ENCODE measurements around the gene FUBP1.

FUBP1 gene

GRCh38 chr1:77906624-77907023 lies 72.2 kb downstream of the FUBP1 start:
- Histone ChIP-seq H2AFZ (ENCODE audit: low read length) (no peak overlapping the region), H3K79me2 (ENCODE audit: low read length) (no peaks in the 10 kb centered on the region), H3K27me3 (replicated peaks; ENCODE audit: insufficient read depth, low read length) (no peaks in the 10 kb centered on the region), H4K20me1 (ENCODE audit: insufficient read depth, low read length) (no peaks in the 10 kb centered on the region), H3K9ac (ENCODE audit: low read length) (no peak overlapping the region), H3F3A (ENCODE audit: insufficient read depth, low read length) (no peaks in the 10 kb centered on the region), H3K4me1 (ENCODE audit: low read length) (no peaks in the 10 kb centered on the region), H3K36me3 (replicated peaks; ENCODE audit: insufficient read depth, low read length) (no peaks in the 10 kb centered on the region), H3K4me2 (ENCODE audit: low read depth, low read length) (no peak overlapping the region), H3K9me3 (replicated peaks; ENCODE audit: insufficient read depth, low read length) (no peaks in the 10 kb centered on the region), H3K9me2 (replicated peaks; ENCODE audit: insufficient read depth, low read length) (no peaks in the 10 kb centered on the region), H3K4me3 (ENCODE audit: low read length) (no peak overlapping the region), H3K27ac (ENCODE audit: low read length) (no peak overlapping the region)
- no peak for DNase-seq
- TF ChIP-seq EZH2phosphoT487 (IDR thresholded peaks at IDR 0.05; ENCODE audit: low read length): no peak
- no peak for TF ChIP-seq EZH2 (optimal IDR thresholded peaks at IDR 0.05; ENCODE audit: low read depth, low read length)
- TF ChIP-seq, protein P1, sequence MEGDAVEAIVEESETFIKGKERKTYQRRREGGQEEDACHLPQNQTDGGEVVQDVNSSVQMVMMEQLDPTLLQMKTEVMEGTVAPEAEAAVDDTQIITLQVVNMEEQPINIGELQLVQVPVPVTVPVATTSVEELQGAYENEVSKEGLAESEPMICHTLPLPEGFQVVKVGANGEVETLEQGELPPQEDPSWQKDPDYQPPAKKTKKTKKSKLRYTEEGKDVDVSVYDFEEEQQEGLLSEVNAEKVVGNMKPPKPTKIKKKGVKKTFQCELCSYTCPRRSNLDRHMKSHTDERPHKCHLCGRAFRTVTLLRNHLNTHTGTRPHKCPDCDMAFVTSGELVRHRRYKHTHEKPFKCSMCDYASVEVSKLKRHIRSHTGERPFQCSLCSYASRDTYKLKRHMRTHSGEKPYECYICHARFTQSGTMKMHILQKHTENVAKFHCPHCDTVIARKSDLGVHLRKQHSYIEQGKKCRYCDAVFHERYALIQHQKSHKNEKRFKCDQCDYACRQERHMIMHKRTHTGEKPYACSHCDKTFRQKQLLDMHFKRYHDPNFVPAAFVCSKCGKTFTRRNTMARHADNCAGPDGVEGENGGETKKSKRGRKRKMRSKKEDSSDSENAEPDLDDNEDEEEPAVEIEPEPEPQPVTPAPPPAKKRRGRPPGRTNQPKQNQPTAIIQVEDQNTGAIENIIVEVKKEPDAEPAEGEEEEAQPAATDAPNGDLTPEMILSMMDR (IDR thresholded peaks at IDR 0.05; ENCODE audit: low read length): no peak

GRCh38 chr1:77906019-77906545 lies 72.8 kb downstream of the FUBP1 start:
- TF ChIP-seq, protein P1 (IDR thresholded peaks at IDR 0.05; ENCODE audit: low read length): no peak
- TF ChIP-seq EZH2 (optimal IDR thresholded peaks at IDR 0.05; ENCODE audit: low read depth, low read length) (no peak), EZH2phosphoT487 (IDR thresholded peaks at IDR 0.05; ENCODE audit: low read length) (no peak)
- no peak overlapping the region for H2AFZ ChIP-seq (ENCODE audit: low read length)

DNA sequence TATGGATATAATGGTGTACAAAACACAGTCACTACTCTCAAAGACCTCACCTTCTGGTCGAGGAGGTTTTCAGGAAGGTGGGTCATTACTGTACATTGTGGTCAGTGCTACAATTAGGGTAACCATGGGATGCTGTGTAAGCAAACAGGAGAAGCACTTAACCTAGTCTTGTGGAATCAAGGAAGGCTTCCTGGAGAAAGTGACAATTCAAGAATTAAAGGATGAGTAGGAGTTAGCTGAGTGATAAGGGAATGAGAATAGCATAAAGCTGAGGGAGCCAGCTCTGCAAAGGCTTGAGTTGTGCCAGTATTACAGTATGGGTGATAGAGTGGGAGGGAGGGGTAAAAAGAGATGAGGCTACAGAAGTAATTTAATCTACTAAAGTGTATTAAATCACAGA lies 73.3 kb downstream of the FUBP1 start:
- no peak overlapping the region for H3K4me3 ChIP-seq (ENCODE audit: low read length)
- no peak for TF ChIP-seq EZH2 (optimal IDR thresholded peaks at IDR 0.05; ENCODE audit: low read depth, low read length)
- TF ChIP-seq, protein P1 (IDR thresholded peaks at IDR 0.05; ENCODE audit: low read length): no peak
- TF ChIP-seq EZH2phosphoT487 (IDR thresholded peaks at IDR 0.05; ENCODE audit: low read length): no peak
- H4K20me1 ChIP-seq (ENCODE audit: insufficient read depth, low read length): no peaks in the 10 kb centered on the region
- no peaks in the 10 kb centered on the region for H3K27me3 ChIP-seq (replicated peaks; ENCODE audit: insufficient read depth, low read length)
- H3K9me2 ChIP-seq (replicated peaks; ENCODE audit: insufficient read depth, low read length): no peaks in the 10 kb centered on the region
- H3K9ac ChIP-seq (ENCODE audit: low read length): no peak overlapping the region
- H3K9me3 ChIP-seq (replicated peaks; ENCODE audit: insufficient read depth, low read length): no peaks in the 10 kb centered on the region
- no peaks in the 10 kb centered on the region for H3K4me1 ChIP-seq (ENCODE audit: low read length)
- no peaks in the 10 kb centered on the region for H3F3A ChIP-seq (ENCODE audit: insufficient read depth, low read length)
- no peak overlapping the region for H3K4me2 ChIP-seq (ENCODE audit: low read depth, low read length)
- no peaks in the 10 kb centered on the region for H3K36me3 ChIP-seq (replicated peaks; ENCODE audit: insufficient read depth, low read length)
- DNase-seq: no peak
- H2AFZ ChIP-seq (ENCODE audit: low read length): no peak overlapping the region
- H3K27ac ChIP-seq (ENCODE audit: low read length): no peak overlapping the region
- no peaks in the 10 kb centered on the region for H3K79me2 ChIP-seq (ENCODE audit: low read length)

More at GRCh38 chr1:77906019-77906545, 72.8 kb downstream of the FUBP1 start:
- Histone ChIP-seq H3K36me3 (replicated peaks; ENCODE audit: insufficient read depth, low read length) (no peaks in the 10 kb centered on the region), H3K4me3 (ENCODE audit: low read length) (no peak overlapping the region), H3K9me3 (replicated peaks; ENCODE audit: insufficient read depth, low read length) (no peaks in the 10 kb centered on the region), H3K27ac (ENCODE audit: low read length) (no peak overlapping the region), H4K20me1 (ENCODE audit: insufficient read depth, low read length) (no peaks in the 10 kb centered on the region), H3K79me2 (ENCODE audit: low read length) (no peaks in the 10 kb centered on the region), H3K9ac (ENCODE audit: low read length) (no peak overlapping the region), H3K4me1 (ENCODE audit: low read length) (no peaks in the 10 kb centered on the region), H3K9me2 (replicated peaks; ENCODE audit: insufficient read depth, low read length) (no peaks in the 10 kb centered on the region), H3F3A (ENCODE audit: insufficient read depth, low read length) (no peaks in the 10 kb centered on the region), H3K27me3 (replicated peaks; ENCODE audit: insufficient read depth, low read length) (no peaks in the 10 kb centered on the region), H3K4me2 (ENCODE audit: low read depth, low read length) (no peak overlapping the region)
- DNase-seq: no peak
